HG03159 (cell line): ENCODE data around the gene FAM136A.
"Not testable (repeated sequence)": the region's sequence is repeated elsewhere in the genome, so short reads cannot be mapped to it uniquely, and the experiment has no call there.

ENCODE experiments used
- ATAC-seq: cut with Tn5 transposase; IDR thresholded peaks from one replicate; pipeline ENCODE4 v1.9.1; 2021; ENCODE audit warnings: mild to moderate bottlenecking, moderate library complexity; ENCODE audit not compliant: unreplicated experiment

FAM136A gene

DNA sequence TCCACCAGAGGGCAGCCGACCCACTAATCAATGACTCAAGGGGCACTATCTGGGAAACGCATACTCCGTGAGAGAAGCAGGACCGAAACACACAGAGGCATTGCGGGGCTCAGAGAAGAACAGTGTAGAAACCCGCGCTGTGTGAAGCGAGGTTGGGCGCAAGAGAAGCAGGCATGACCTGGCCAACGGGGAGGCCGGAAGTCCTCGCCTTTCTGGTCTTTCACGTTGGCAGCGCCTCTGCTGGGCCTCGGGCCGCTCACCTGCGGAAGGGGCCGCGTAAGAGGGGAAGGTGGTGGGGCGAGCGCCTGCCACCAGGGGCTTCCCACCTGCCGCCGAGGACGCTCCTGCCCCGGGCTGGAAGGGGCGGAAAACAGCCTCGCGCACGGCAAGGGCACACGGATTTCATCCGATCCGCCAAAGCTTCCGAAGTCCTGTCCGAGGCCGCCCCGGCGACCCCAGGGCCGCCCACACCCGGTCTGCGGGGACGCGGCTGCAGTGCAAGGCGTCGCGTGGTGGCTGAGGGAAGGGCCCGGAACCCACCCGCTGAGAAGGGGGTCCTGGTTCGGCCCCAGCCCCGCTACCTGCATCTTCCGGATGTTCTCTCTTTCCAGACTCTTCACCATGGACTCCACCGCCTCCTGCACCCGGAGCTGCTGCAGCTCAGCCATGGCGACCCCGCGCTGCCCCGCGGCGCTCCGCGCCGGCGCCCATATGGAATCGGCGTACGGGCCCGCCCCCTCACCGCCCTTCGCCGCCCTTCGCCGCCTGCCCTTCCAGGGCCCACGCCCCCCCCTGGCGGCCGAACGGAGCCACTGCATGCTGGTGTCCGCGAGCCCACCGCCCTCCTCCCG, at the start of gene FAM136A:
Gene FAM136A (minus strand): TSS at position 724 of the 851 bp plus-strand sequence. CDS start 56 bp downstream, at position 668.
- peak; percentile 80 for ATAC-seq

DNA sequence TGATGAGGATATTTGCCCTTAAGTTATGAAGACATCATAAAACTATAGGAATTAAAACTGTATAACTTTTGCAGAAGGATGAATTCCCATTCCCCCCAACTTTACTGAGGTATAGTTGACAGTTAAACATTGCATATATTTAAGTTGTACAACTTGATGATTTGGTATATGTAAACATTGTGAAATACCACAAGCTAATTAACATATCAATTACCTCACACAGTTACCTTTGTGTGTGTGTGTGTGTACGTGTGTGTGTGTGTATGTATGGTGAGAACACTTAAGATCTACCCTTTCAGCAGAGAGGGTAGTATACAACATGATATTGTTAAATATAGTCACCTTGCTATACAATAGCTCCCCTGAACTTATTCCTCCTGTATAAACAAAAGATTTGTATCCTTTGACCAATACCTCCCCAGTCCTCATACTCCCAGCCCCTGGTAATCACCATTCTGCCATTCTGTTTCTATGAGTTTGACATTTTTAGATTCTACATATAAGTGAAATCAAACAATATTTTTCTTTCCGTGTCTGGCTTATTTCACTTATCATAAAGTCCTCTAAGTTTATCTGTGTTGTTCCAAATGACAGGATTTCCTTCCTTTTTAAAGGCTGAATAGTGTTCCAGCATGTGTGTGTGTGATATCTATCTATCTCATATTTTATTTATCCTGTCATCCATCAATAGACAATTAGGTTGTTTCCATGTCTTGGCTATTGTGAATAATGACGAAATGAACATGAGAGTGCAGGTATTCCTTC, 48.2 kb upstream of the FAM136A start:
- no peak for ATAC-seq

DNA sequence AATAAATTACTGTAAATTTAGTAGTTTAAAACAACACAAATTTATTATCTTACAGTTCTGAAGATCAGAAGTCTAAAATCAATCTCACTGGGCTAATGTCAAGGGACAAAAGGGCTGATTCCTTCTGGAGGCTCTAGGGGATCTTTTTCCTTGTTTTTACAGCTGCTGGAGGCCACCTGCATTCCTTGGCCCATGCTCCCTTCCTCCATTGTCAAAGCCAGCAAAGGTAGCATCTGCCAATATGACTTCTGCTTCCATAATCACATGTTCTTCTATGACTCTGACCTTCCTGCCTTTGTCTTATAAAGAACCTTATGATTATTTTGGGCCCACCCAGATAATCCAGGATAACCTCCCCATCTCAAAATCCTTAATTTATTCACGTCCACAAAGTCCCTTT, 46.0 kb upstream of the FAM136A start:
- no peak for ATAC-seq

DNA sequence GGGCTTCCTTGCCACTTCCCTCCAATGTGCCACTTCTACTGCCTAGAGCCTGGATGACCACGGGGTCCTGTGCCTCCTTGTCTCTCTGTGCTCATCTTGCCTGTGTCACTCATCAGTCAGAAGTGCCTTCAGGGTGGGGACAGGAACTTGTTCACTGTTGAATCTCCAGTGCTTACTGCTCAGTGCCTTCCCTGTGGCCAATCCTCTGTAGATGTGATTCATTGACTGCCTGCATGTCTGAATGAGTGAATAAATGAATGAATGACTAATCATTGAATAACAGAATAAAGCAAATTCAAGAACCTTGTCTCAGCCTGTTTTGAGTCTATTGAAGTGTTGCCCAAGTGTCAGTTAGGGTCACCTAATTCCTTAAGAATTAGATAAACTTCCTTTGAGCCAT, 42.3 kb upstream of the FAM136A start:
- no peak for ATAC-seq

DNA sequence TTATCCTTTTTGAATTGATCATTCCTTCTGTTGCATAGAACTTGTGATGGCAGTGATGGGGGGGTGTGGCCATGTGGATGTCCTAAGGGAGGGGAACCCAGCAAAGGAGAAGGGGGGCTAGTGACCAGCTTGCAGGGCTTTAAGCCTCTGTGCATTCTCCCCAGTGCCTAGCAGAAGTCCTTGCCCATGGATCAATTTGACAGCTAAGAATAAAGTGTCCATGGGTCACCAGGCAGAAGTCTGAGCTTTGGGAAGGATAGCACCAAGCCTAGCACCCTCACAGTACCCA, 39.6 kb upstream of the FAM136A start:
- no peak for ATAC-seq

DNA sequence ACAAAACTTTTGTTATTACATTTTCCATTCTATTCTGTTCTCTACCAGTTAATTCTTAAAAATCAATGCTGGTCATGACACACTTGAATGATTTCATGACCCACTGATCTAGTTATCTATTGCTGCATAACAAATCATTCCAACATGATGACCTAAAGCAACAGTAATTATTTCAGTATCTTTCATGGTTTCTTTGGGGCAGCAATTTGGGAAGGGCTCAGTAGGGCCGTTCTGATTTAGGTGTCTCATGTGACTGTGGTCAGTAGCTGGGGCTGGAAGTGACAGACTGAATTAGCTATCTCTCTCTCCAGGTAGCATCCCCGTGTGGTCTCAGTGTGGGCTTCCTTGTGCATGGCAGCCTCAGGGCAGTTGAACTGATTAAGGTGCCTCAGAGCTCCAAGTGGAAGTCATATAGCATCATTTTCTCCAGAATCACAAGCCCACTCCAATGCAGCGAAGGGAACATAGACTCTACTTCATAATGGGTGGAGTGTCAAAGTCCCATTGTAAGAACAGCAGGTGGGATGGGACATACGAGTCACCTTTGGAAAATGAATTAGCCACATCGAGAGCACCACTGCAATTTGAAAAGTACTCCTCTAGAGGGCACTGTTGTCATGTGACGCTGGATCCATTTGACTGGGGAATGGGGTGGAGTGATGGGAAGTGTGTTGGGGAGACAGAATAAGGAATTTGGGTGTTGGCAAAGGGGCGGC, 39.1 kb upstream of the FAM136A start:
- no peak for ATAC-seq

DNA sequence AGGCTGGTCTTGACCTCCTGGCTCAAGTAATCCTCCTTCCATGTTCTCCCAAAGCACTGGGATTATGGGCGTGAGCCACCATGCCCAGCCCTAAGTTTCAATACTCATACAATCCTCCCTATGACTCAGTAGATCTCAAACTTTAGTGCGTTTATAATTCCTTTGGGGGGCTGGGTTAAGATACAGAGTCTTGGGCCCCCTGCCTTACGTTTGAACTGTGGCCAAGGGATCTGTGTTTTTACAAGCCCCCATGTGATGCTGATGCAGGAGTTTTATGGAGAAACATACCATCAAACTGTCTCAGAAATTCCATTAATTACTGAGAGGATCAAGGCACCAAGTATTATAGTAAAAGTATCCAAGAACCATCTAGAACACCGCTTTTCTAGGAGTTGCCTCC, 38.2 kb upstream of the FAM136A start:
- ATAC-seq = no peak

DNA sequence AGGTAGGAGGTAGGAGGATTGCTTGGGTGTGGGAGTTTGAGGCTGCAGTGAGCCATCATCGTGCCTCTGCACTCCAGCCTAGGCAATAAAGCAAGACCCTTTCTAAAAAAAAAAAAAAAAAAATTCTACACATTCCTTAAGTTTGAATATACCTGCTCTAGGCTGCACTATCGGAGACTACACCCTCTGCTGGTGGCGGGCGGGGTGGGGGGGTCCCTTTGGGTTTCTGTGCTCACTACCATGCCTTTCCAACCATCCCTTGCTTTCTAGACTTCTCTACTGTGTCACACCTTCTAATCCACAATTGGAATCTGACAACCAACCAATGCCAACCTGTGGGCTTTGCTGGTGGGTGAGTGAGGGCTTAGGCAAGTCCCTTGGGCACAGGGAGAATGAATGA, 34.7 kb upstream of the FAM136A start:
- ATAC-seq = no peak

DNA sequence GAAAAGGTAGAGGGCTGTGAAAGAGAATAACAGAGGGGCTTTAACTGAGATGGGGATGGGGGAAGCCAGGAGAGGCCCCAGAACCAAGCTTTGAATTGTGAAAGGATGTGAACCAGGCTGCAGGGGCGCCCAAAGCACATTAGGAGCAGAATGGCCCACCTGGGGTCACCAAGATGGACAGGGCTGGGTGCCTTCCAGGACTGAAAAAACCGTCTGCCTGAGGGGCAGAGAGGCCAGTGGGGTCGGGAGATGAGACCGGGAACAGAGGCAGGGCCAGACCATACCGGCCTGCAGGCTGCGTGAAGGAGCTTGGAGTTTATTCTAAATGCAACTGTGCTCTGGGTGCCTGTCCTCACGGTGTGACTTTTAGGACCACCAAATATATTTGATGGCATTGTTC, 29.1 kb upstream of the FAM136A start:
- ATAC-seq = no peak

DNA sequence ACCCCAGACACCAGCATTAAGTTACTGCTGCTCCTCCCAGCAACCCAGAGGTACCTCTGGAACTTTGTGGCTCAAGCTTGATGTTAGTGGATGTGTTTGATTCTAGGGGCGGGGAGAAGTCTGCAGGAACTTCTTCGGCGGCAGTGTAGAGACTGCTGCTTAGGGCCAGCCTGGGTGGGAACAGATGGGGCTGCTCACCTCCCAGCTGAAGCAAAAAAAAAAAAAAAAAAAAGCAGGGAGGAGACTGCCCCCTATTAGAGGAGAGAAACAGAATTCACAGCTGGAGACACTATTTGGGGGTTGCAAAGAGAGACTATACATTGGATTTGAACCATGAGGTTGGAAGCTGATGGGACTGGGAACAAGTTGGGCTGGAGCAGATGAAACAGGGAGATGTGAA, 28.6 kb upstream of the FAM136A start:
- no peak for ATAC-seq

DNA sequence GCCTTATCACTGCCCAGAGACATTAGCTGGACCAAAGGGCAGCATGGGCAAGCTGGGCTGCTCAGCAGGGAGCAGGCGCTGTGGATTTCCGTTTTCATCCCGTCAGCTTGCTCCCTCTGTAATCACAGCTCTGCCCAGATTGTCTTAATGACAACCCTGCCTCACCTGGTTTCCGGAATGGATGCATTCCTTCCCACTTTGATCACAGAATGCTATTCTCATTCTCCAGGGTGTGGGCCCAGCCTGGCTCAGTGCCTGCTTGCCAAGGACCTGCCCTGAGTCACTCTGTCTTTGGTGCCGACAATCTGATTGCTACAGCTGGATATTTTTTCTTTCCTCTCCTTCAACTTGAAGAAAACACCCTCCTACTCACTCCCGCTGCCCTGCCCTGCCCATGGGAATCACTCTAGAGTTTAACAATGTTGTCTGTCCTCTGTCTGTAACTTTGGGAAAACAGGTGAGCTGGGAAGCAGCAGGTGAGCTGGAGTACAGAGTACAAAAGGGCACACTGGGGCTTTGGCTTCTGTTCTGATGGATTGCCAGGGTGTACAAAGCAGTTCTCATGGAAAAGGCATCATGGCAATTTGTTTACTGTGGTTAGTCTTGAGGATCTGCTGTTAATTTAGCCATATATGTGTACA, 27.2 kb upstream of the FAM136A start:
- no peak for ATAC-seq

DNA sequence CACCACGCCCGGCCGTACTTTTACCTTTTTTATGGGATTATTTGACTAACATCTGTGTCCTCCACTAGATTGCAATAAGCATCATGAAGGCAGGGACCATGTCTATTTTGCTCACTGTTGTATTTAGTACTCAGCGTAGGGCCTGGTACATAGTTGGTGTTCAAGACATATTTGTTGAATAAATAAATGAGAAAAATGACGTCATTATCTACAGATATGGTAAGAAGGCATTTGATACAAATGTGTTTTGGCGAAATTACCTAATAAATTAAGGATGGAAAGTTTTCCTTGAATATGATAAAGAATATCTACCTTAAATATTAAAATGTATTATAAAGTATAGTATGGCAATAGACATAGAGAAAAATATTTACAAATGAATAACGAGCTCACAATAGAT, 24.0 kb upstream of the FAM136A start:
- ATAC-seq = no peak

DNA sequence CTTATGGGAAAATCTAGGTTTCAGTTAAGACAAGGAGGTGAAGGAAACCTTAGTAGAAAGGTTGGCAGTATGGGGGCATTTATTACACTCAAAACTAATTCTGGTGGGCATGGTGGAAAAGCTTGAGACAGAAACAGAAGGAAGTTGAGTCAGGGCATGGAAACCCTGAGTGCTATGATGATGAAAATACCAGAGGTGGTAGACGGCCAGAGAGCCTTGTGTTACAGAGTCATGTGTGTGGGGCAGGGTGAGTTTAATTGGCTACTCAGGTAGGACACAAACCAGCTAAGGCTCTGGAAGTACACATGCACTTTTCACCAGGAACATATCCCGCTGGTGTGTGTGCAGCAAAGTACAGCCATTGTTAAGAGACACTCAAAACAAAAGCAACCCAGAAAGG, 20.7 kb upstream of the FAM136A start:
- ATAC-seq = no peak

DNA sequence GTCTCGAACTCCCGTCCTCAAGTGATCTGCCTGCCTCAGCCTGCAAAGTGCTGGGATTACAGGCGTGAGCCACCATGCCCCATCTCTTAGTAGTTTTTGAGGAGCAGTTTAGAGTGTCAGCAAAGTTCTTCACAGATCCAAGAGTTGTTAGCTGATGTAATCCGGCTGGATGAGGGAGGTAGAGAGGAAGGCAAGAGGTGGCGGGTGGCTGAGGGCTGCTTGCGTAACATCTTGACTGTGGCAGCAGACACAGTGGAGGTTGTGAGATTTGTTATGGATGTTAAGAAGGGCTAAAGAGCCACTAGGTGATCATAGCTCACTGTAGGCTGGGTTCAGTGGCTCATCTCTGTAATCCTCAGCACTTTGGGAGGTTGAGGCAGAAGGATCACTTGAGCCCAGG, 19.5 kb upstream of the FAM136A start:
- no peak for ATAC-seq

DNA sequence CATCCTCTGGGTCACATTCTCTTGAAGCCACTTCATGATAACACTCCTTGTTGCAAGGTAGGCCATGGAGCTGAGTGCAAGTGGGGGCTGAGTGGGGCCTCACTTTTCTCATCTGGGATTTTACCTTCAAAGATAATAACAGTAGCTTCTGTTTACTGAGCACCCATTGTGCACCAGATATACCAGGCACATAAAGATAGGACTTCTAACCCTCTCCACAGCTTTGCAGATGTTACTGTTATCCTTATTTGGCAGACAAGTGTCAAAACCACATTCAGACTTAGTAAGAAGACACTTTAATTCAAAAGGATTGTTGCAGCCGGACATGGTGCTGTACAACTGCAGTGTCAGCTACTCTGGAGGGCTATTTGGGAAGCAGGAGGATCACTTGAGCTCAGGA, 12.8 kb upstream of the FAM136A start:
- ATAC-seq = no peak

DNA sequence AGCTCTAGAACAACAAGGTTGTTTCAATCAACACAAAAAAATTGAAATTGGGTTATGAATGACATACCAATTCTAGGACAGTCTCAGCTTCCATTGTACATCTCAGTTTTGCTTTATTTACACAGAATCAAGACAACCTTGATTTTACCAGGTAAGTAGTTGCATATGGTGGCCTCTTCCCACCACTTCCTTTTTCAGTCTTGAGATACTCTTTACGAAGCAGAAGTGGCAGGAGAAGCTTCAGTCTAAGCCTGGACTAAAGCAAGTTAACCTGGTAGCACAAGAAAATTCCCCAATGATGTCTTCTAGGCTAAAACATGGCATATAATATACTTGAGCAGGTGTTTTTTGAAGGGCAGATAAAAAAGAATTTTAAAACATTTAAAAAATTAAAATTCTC, 10.7 kb upstream of the FAM136A start:
- ATAC-seq = no peak

DNA sequence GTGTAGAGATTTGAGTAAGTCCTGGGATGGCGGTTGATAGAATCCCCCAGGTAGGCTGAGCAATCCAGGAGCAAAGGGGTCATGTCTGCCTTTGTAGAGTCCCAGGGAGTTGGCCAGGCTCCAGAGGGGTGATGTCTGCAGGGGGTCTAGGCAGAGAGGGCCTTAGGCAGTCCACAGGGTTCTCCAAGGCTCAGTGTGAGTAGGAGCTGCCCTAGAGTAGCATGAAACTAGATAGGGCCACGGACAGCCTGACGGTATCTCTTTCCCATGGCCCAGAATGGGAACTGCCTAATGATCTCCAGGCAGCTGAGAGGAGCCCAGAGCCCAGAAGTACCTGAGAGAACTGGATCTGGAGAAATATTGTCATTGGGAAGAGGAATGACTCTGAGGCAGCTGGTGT, 9.0 kb upstream of the FAM136A start:
- no peak for ATAC-seq

DNA sequence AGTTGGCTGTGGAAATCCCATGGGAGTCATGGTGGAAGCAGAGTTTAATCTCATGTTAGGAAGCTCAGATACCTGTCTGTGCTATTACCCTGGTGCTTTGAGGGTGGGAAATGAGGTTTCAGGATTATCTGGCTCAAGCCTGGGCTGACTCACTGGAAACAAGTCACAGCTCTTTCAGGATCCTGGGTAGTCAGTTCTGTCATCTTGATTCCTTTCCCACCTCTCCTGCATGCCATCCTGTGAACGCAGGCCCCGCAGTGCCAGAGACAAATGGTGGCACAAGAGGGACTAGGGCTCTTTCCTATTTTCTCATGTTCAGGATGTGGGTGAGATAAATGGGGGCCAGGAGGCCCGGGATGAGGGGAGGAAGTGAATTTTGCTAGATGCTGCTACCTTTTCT, 3.7 kb upstream of the FAM136A start:
- no peak for ATAC-seq

DNA sequence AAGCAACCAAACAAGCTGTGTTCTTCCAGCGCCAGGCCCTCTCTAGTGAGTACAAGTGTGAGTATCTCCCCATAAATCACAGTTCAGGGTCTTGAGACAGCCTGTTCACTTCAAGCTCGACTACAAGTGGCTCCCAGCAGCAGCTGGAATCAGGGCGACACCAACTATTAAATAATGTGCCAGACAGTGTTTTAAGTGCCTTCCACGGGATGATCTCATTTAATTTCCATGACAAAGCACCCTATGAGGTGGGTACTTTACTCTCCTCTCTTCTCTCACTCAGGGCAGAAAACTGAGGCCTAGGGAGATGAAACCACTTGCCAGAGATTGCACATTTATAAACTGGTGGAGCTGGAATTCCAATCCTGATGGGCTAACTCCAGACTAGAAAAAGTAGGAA, 2.6 kb upstream of the FAM136A start:
- ATAC-seq = no peak

DNA sequence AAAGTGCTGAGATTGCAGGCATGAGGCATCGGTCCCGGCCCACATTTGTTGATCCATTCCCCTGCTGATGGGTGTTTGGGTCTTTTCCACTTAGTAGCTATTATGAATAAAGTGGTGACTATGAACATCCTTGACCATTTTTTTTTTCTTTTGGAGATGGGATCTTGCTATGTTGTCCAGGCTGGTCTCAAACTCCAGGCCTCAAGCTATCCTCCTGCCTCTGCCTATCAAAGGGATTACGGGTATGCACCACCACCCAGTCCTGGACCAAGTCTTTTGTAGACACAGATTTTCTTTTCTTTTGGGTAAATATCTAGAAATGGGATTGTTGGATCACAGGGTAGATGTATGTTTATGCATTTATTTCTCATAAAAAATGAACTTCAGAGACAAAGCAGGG, 1.3 kb upstream of the FAM136A start:
- ATAC-seq = no peak

DNA sequence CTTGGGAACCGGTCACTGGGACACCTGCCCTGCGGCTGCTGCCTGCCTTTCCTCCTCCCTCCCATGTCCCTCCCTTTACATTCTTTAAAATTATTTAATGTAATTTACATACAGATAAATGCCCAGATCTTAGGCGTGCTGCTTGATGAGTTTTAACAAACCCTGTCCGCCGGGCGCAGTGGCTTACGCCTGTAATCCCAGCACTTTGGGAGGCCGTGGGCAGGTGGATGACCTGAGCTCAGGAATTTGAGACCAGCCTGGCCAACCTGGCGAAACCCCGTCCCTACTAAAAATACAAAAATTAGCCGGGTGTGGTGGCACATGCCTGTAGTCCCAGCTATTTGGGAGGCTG, 304 bp upstream of the FAM136A start:
- not testable (repeated sequence) for ATAC-seq
